IPS-15b (cell line): ENCODE data around the gene B3GNT9.

Experiments used
- H3K27me3 ChIP-seq: one replicate; pipeline ENCODE4 v1.6.1; 2013; ENCODE audit warnings: low read length; ENCODE audit not compliant: control insufficient read depth, insufficient read depth
- H3K36me3 ChIP-seq: one replicate; pipeline ENCODE4 v1.6.1; 2013; ENCODE audit warnings: low read length; ENCODE audit not compliant: control insufficient read depth, insufficient read depth
- H3K4me1 ChIP-seq: one replicate; pipeline ENCODE4 v1.6.1; 2013; ENCODE audit warnings: mild to moderate bottlenecking, low read length; ENCODE audit not compliant: control insufficient read depth, insufficient read depth
- H3K4me3 ChIP-seq: one replicate; pipeline ENCODE4 v1.5.1; 2013; ENCODE audit warnings: low read depth, low read length
- H3K9ac ChIP-seq: one replicate; pipeline ENCODE4 v1.6.1; 2013; ENCODE audit warnings: low read depth, mild to moderate bottlenecking, low read length
- H3K9me3 ChIP-seq: one replicate; pipeline ENCODE4 v1.6.1; 2013; ENCODE audit warnings: mild to moderate bottlenecking, low read length; ENCODE audit not compliant: control insufficient read depth, insufficient read depth

The B3GNT9 gene

GRCh38 chr16:67191995-67192681 is 41.3 kb upstream of the B3GNT9 start, which contains the start of gene E2F4:
TSS of gene E2F4 (plus strand) at chr16:67192155. CDS start at chr16:67192228, 73 bp downstream.
- H3K9me3 ChIP-seq, result no peaks in the 10 kb centered on the region
- peaks cover 3% of the 10 kb centered on the region for H3K4me1 ChIP-seq
- H3K9ac ChIP-seq, result peak within 1 kb of the TSS; percentile 79
- peaks cover 41% of the 10 kb centered on the region for H3K36me3 ChIP-seq
- H3K4me3 ChIP-seq, result peak within 1 kb of the TSS; percentile 97
- no peaks in the 10 kb centered on the region for H3K27me3 ChIP-seq

- Histone ChIP-seq H3K36me3 (peaks cover 34% of the 10 kb centered on the region), H3K4me3 (peak overlapping the region; percentile 97), H3K9ac (no peak overlapping the region), H3K4me1 (peaks cover 3% of the 10 kb centered on the region), H3K9me3 (no peaks in the 10 kb centered on the region), H3K27me3 (peaks cover 4% of the 10 kb centered on the region)
Observed at GRCh38 chr16:67191411-67191994, 40.7 kb upstream of the B3GNT9 start.

- Histone ChIP-seq H3K27me3 (peaks cover 12% of the 10 kb centered on the region), H3K9me3 (no peaks in the 10 kb centered on the region), H3K9ac (no peak overlapping the region), H3K36me3 (peaks cover 27% of the 10 kb centered on the region), H3K4me3 (no peak overlapping the region), H3K4me1 (peaks cover 3% of the 10 kb centered on the region)
Observed at GRCh38 chr16:67190448-67191399, 39.9 kb upstream of the B3GNT9 start.

GRCh38 chr16:67190041-67190440 is 39.2 kb upstream of the B3GNT9 start, which contains the start of gene EXOC3L1:
TSS of gene EXOC3L1 (minus strand) at chr16:67190136. CDS start at chr16:67189676, 460 bp downstream.
- peak within 1 kb of the TSS; percentile 30 for H3K4me3 ChIP-seq
- peaks cover 3% of the 10 kb centered on the region for H3K4me1 ChIP-seq
- peaks cover 20% of the 10 kb centered on the region for H3K36me3 ChIP-seq
- H3K9ac ChIP-seq, result no peak within 1 kb of the TSS
- H3K9me3 ChIP-seq, result no peaks in the 10 kb centered on the region
- H3K27me3 ChIP-seq, result peaks cover 17% of the 10 kb centered on the region

- no peaks in the 10 kb centered on the region for H3K9me3 ChIP-seq
- H3K36me3 ChIP-seq, result peaks cover 9% of the 10 kb centered on the region
- peaks cover 24% of the 10 kb centered on the region for H3K27me3 ChIP-seq
- H3K4me1 ChIP-seq, result peaks cover 3% of the 10 kb centered on the region
- no peak overlapping the region for H3K9ac ChIP-seq
- H3K4me3 ChIP-seq, result no peak overlapping the region
Observed at GRCh38 chr16:67188798-67189197, 38.0 kb upstream of the B3GNT9 start.

- Histone ChIP-seq H3K36me3 (peaks cover 4% of the 10 kb centered on the region), H3K4me3 (no peak overlapping the region), H3K27me3 (peaks cover 24% of the 10 kb centered on the region), H3K4me1 (peaks cover 3% of the 10 kb centered on the region), H3K9ac (no peak overlapping the region), H3K9me3 (no peaks in the 10 kb centered on the region)
Observed at GRCh38 chr16:67188323-67188722, 37.5 kb upstream of the B3GNT9 start.

GRCh38 chr16:67187175-67187890 is 36.5 kb upstream of the B3GNT9 start:
- Histone ChIP-seq H3K4me3 (no peak overlapping the region), H3K27me3 (peaks cover 24% of the 10 kb centered on the region), H3K9ac (no peak overlapping the region), H3K9me3 (no peaks in the 10 kb centered on the region), H3K36me3 (no peaks in the 10 kb centered on the region), H3K4me1 (no peaks in the 10 kb centered on the region)

- Histone ChIP-seq H3K9ac (no peak overlapping the region), H3K4me3 (no peak overlapping the region), H3K9me3 (no peaks in the 10 kb centered on the region), H3K36me3 (no peaks in the 10 kb centered on the region), H3K27me3 (peaks cover 24% of the 10 kb centered on the region), H3K4me1 (no peaks in the 10 kb centered on the region)
Observed at GRCh38 chr16:67186550-67186950, 35.8 kb upstream of the B3GNT9 start.

GRCh38 chr16:67185651-67186134 is 34.9 kb upstream of the B3GNT9 start:
- Histone ChIP-seq H3K27me3 (peaks cover 24% of the 10 kb centered on the region), H3K36me3 (no peaks in the 10 kb centered on the region), H3K9me3 (no peaks in the 10 kb centered on the region), H3K4me1 (no peaks in the 10 kb centered on the region), H3K4me3 (no peak overlapping the region), H3K9ac (no peak overlapping the region)

GRCh38 chr16:67184995-67185650 is 34.3 kb upstream of the B3GNT9 start:
- Histone ChIP-seq H3K36me3 (no peaks in the 10 kb centered on the region), H3K4me1 (no peaks in the 10 kb centered on the region), H3K4me3 (peak overlapping the region; percentile 85), H3K9me3 (no peaks in the 10 kb centered on the region), H3K9ac (no peak overlapping the region), H3K27me3 (peaks cover 24% of the 10 kb centered on the region)
